ENCODE results near the gene CSRP1. TPM values are rescaled to one million over a fixed set of nuclear protein-coding genes. Genes with fewer than 3 reads are reported as not detected.
A peak's percentile ranks its signal among the peaks of the same experiment; 100 is the strongest.
"Not testable (repeated sequence)": the region's sequence is repeated elsewhere in the genome, so short reads cannot be mapped to it uniquely, and the experiment has no call there.

CSRP1 gene
- total RNA-seq, 2 experiments from 2014 or later = 77.1 to 77.8 TPM

DNA sequence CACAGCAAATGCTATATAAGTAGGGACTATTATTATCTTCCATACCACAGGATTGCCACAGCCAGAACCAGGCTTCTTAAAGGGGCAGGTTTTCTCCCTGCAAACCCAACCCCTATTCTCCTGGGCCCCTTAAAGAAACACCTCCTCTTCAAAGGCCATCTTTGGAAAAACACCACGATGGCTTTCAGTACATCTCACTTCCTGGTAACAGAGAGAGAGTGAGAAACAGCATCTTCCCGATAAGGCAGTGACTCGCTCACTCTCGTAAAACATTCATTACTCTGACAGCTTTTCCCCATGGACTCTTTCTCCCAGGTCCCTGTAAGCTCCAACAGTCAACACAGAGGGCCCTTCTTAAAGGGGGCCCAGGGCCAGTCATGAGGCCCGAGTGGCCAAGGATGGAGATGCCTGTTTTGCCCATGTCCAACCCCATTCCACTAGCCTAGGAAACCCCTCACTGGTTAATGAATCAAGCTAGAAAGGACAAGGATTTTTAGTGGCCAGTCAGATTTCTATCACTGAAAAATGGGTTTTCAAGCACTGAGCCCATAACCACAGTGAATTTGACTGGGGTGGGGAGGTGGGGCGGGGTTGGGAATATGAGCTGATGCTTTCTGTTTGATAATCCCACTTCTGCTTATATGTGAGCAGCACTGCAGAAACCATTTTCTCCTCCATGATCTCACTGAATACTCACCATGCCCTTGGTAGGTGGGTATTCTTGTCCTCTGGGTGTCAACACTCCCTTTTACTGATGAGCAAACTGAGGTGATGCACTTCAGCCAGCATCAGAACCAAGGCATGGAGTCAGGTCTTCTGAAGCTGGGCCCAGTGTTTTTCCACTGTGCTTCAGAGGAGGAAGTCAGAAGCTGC lies 28.4 kb upstream of the CSRP1 start:
- H3K9me3 Mint-ChIP-seq = no peaks in the 10 kb centered on the region
- peaks cover 5% of the 10 kb centered on the region for H3K36me3 Mint-ChIP-seq (ENCODE audit: low read depth)
- H3K4me3 Mint-ChIP-seq = no peak overlapping the region
- H3K27ac Mint-ChIP-seq = no peak overlapping the region
- DNase-seq = no peak
- CTCF ChIA-PET = interaction anchor here (1.3 to 1.7 kb wide), 3 partner anchors 22 to 464 kb away, joined by 4 to 6 read pairs (median 4); no protein-coding TSS in a partner anchor
- peaks cover 17% of the 10 kb centered on the region for H3K4me1 Mint-ChIP-seq
- POLR2A ChIA-PET = interaction anchor here (0.9 kb wide), 1 partner anchor 13 kb away, joined by 3 read pairs; no protein-coding TSS in a partner anchor
- peaks cover 39% of the 10 kb centered on the region for H3K27me3 Mint-ChIP-seq

DNA sequence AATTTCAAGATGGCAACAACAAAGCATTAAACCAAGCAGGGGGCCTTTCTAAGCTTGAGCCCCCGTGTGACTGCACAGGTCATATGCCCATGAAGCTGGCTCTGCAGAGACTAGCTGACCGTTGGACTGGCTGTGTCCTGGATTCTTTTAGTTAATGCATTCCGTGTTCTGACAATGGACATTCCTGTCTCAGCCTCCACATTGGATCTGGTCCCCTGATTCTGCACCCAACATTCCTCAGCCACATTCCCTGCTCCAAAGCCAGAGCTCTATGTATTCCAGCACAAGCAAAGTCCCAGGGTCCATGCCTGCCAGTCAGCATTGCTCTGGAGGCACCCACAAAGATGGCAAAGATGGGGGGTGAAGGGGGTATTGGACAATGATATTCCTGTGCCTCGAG lies 26.9 kb upstream of the CSRP1 start:
- DNase-seq = no peak
- H3K4me3 Mint-ChIP-seq = no peak overlapping the region
- no peak overlapping the region for H3K27ac Mint-ChIP-seq
- CTCF ChIA-PET = interaction anchor here (0.8 to 1.7 kb wide), 4 partner anchors 15 to 465 kb away, joined by 3 to 4 read pairs (median 4); no protein-coding TSS in a partner anchor
- peaks cover 30% of the 10 kb centered on the region for H3K27me3 Mint-ChIP-seq
- H3K36me3 Mint-ChIP-seq (ENCODE audit: low read depth) = peaks cover 5% of the 10 kb centered on the region
- POLR2A ChIA-PET = interaction anchor here (0.8 kb wide), 1 partner anchor 27 kb away, joined by 3 read pairs; the partner anchor contains the start of gene CSRP1
- H3K9me3 Mint-ChIP-seq = no peaks in the 10 kb centered on the region
- H3K4me1 Mint-ChIP-seq = peaks cover 10% of the 10 kb centered on the region

DNA sequence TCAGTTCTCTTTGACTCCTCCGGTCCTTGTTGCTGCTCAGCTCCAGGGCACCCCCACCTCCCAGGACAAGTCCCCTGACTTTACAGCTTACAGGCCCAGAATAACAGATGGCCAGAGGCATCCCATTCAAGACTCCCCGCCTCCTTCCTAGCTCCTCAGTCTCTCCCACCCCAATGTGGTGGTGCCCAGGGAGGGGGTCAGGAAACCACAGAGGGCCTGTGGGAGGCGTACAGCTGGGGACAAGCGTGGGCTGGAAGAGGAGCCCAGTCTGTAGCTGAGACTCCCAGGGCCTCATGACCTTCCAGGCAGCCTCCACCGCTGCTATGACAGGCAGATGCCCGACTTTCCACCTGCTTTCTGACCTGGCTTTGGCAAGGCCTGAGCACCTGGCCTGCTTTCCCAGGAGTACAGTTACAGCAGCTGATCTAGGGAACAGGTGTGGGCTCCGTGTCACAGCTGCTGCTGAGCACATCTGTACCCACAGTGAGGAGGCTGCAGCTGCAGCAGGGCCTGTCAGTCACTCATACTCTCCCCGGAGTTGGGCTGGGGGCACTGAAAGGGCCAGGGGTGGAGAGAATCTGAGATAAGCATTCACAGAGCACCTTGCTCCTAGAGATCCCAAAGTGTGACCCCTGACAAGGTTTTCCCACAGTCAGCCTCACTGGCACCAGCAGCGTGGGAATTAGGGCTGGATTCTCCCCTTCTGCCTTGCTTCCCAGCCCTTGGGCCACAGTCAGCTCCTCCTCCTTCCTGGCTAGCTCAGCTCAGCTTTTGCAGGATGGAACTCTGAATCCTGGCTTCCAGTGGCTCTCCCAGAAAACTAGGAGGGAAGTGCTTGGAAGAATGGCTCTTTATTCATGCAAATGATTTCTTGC lies 24.9 kb upstream of the CSRP1 start:
- H3K4me3 Mint-ChIP-seq = no peak overlapping the region
- DNase-seq = no peak
- CTCF ChIA-PET = interaction anchor here (0.7 to 2.1 kb wide), 4 partner anchors 22 to 262 kb away, joined by 3 to 10 read pairs (median 3); no protein-coding TSS in a partner anchor
- H3K27me3 Mint-ChIP-seq = peaks cover 11% of the 10 kb centered on the region
- POLR2A ChIA-PET = no interaction called here
- H3K36me3 Mint-ChIP-seq (ENCODE audit: low read depth) = peaks cover 5% of the 10 kb centered on the region
- peaks cover 3% of the 10 kb centered on the region for H3K4me1 Mint-ChIP-seq
- H3K27ac Mint-ChIP-seq = no peak overlapping the region
- H3K9me3 Mint-ChIP-seq = no peaks in the 10 kb centered on the region

DNA sequence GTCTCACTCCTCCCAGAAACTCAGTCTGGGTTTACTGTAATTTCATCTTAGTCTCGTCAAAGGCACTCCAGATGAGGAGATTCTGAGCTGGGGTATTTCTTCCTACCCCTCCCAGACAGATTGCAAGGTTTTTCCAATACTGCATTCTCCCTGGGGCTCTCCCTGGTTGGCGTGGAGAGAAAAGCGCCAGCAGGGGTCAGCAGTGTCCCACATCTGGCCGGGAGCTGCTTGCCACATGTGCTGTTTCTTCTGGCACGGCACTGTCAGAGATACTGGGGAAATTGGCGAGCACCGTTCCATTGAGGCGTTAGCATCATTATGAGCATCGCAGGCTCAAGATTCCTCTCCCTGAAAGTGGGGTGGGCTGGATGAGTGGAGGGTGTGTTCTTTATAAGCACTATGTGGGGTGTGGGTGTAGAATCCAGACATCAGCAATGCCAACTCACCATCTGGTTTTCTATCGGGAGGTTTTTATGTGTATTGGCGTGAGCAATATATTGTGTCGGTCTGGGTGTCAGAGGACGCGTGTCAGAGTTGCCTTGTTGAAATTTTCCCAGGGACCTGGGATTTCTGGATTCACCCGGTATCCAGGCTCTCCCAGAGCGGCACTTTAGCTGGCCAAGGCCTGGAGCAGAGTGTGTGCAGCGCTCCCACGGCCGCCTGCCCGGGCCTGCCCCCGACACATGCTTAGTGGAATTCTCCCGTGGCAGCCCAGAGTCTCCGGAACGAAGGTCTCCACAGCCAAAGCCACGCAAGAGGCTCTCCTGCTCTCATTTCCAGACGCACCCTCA lies 24.0 kb upstream of the CSRP1 start:
- H3K27me3 Mint-ChIP-seq = peaks cover 4% of the 10 kb centered on the region
- H3K4me1 Mint-ChIP-seq = peaks cover 3% of the 10 kb centered on the region
- peaks cover 5% of the 10 kb centered on the region for H3K36me3 Mint-ChIP-seq (ENCODE audit: low read depth)
- no peaks in the 10 kb centered on the region for H3K9me3 Mint-ChIP-seq
- peak; percentile 37 for DNase-seq
- POLR2A ChIA-PET = no interaction called here
- no peak overlapping the region for H3K4me3 Mint-ChIP-seq
- CTCF ChIA-PET = interaction anchor here (0.6 to 4.1 kb wide), 8 partner anchors 15 to 262 kb away, joined by 3 to 18 read pairs (median 3); no protein-coding TSS in a partner anchor
- H3K27ac Mint-ChIP-seq = no peak overlapping the region

DNA sequence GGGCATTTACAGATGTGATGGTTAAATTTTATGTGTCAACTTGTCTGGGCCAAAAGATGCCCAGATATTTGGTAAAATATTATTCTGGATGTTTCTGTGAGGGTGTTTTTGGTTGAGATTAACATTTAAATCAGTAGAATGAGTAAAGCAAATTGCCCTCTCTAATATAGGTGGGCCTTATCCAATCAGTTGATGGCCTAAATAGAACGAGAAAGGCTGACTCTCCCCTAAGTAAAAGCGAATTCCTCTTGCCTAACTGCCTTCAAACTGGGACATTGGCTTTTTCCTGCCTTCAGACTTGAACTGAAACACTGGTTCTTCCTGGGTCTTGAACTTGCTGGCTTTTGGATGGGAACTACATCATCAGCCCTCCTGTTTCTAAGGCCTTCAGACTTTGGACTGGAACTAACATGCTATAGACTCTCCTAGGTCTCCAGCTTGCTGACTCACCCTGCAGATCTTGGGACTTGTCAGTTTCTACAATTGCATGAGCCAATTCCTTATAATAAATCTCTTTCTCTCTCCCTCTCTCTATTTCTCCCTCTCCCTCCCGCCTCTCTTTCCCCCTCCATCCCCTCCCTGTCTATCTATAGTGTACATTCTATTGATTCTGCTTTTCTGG lies 21.8 kb upstream of the CSRP1 start:
- Mint-ChIP-seq H3K36me3 (ENCODE audit: low read depth) (peaks cover 13% of the 10 kb centered on the region), H3K9me3 (no peaks in the 10 kb centered on the region), H3K4me3 (no peak overlapping the region), H3K4me1 (peaks cover 5% of the 10 kb centered on the region), H3K27me3 (no peaks in the 10 kb centered on the region), H3K27ac (no peak overlapping the region)
- POLR2A ChIA-PET = no interaction called here
- CTCF ChIA-PET = interaction anchor here (4.1 kb wide), 1 partner anchor 16 kb away, joined by 18 read pairs; no protein-coding TSS in a partner anchor
- no peak for DNase-seq

DNA sequence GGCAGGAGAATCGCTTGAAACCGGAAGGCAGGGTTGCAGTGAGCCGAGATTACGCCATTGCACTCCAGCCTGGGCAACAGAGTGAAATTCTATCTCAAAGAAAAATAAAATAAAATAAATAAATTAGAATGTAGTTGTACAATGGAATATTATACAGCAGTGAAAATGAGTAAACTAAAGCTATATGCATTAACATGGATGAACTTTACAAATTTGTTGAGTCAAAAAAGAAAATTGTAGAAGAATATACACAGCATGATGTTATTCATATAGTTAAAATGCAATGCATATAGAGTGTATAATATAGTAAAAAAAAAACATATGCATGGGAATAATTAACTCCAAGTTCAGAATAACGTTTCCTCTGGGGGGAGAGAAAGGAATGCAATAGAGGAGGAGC lies 21.0 kb upstream of the CSRP1 start:
- no peak overlapping the region for H3K27ac Mint-ChIP-seq
- no peak for DNase-seq
- H3K27me3 Mint-ChIP-seq = no peaks in the 10 kb centered on the region
- H3K36me3 Mint-ChIP-seq (ENCODE audit: low read depth) = peaks cover 13% of the 10 kb centered on the region
- no peaks in the 10 kb centered on the region for H3K9me3 Mint-ChIP-seq
- peaks cover 5% of the 10 kb centered on the region for H3K4me1 Mint-ChIP-seq
- ChIA-PET CTCF (interaction anchor here (0.7 to 4.1 kb wide), 3 partner anchors 12 to 178 kb away, joined by 3 to 18 read pairs (median 3); no protein-coding TSS in a partner anchor), POLR2A (no interaction called here)
- H3K4me3 Mint-ChIP-seq = no peak overlapping the region

DNA sequence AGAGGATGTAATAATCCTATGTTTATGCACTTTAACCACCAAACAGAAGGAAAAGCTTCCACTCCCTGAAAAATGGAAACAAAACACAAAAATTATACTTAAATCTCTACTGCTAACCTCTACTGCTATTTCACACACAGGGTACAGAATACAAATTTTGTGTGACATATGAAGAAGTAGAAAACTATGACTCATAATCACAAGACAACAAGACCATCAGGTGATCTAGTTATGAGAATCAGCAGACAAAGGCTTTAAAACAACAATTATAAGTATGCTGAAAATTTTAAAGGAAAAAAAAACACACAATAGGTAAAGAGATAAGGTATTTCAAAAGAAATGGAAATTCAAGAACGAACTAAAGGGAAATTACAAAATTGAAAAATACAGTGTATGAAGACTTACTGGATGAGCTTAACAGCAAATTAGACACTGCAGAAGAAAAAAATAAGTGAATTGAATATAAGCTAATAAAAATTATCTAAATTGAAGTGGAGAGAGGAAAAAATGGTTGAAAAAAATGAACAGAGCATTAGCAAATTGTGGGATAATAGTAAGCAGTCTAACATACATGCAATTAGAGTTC lies 18.4 kb upstream of the CSRP1 start:
- ChIA-PET POLR2A (no interaction called here), CTCF (interaction anchor here (0.9 to 6.0 kb wide), 2 partner anchors 9 to 13 kb away, joined by 3 to 42 read pairs; no protein-coding TSS in a partner anchor)
- H3K9me3 Mint-ChIP-seq = no peaks in the 10 kb centered on the region
- peaks cover 17% of the 10 kb centered on the region for H3K36me3 Mint-ChIP-seq (ENCODE audit: low read depth)
- peaks cover 5% of the 10 kb centered on the region for H3K4me1 Mint-ChIP-seq
- no peak overlapping the region for H3K4me3 Mint-ChIP-seq
- no peak for DNase-seq
- H3K27me3 Mint-ChIP-seq = no peaks in the 10 kb centered on the region
- H3K27ac Mint-ChIP-seq = no peak overlapping the region

DNA sequence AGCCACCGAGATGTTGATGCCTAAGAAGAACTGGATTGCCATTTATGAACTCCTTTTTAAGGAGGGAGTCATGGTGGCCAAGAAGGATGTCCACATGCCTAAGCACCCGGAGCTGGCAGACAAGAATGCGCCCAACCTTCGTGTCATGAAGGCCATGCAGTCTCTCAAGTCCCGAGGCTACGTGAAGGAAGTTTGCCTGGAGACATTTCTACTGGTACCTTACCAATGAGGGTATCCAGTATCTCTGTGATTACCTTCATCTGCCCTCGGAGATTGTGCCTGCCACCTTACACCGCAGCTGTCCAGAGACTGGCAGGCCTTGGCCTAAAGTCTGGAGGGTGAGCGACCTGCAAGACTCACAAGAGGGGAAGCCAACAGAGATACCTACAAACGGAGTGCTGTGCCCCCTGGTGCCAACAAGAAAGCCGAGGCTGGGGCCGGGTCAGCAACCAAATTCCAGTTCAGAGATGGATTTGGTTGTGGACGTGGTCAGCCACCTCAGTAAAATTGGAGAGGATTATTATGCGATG lies 13.2 kb upstream of the CSRP1 start:
- H3K27me3 Mint-ChIP-seq, POLR2A ChIA-PET, H3K9me3 Mint-ChIP-seq, H3K27ac Mint-ChIP-seq, H3K4me3 Mint-ChIP-seq, DNase-seq: not testable (repeated sequence)
- H3K4me1 Mint-ChIP-seq = peaks cover 10% of the 10 kb centered on the region
- CTCF ChIA-PET = interaction anchor here (1.7 to 6.0 kb wide), 2 partner anchors 8 to 73 kb away, joined by 3 to 42 read pairs; no protein-coding TSS in a partner anchor
- H3K36me3 Mint-ChIP-seq (ENCODE audit: low read depth) = peaks cover 13% of the 10 kb centered on the region

DNA sequence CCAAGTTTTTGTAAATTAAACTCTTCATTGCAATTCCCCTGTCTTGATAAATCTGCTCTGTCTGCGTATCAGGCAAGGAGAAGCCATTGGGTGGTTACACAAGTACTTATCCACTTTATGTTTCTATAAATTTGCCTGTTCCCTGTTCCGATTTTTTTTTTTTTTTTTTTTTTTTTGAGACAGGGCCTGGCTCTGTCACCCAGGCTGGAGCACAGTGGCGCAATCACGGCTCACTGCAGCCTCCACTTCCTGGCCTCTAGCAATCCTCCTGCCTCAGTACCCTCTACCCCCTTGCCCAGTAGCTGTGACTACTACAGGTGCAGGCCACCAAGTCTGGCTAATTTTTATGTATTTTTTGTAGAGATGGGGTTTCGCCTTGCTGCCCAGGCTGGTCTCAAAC lies 11.1 kb upstream of the CSRP1 start:
- CTCF ChIA-PET = interaction anchor here (0.6 to 11.2 kb wide), 5 partner anchors 16 to 294 kb away, joined by 3 to 350 read pairs (median 3); no protein-coding TSS in a partner anchor
- Mint-ChIP-seq H3K36me3 (ENCODE audit: low read depth) (peaks cover 9% of the 10 kb centered on the region), H3K9me3 (no peaks in the 10 kb centered on the region), H3K4me3 (no peak overlapping the region), H3K27me3 (no peaks in the 10 kb centered on the region), H3K27ac (no peak overlapping the region), H3K4me1 (peaks cover 9% of the 10 kb centered on the region)
- POLR2A ChIA-PET = no interaction called here
- no peak for DNase-seq

DNA sequence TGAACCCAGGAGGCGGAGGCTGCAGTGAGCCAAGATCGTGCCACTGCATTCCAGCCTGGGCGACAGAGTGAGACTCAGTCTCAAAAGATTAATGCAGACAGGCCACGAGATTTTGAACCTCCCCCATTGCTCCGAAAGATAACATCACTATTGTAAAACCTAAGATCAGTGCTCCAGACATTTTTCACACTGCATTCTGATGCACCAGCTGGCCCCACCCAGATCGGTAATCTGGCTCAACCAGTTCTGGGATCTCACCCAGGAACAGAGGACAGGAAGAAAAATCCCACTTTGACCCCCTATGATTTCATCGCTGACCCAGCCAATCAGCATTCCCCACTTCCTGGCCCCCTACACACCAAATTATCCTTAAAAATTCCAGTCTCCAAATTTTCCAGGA lies 10.7 kb upstream of the CSRP1 start:
- no peaks in the 10 kb centered on the region for H3K9me3 Mint-ChIP-seq
- CTCF ChIA-PET = interaction anchor here (0.7 to 11.2 kb wide), 4 partner anchors 33 to 295 kb away, joined by 3 to 350 read pairs (median 72); no protein-coding TSS in a partner anchor
- H3K4me3 Mint-ChIP-seq = no peak overlapping the region
- POLR2A ChIA-PET = no interaction called here
- no peak overlapping the region for H3K27ac Mint-ChIP-seq
- no peak for DNase-seq
- H3K36me3 Mint-ChIP-seq (ENCODE audit: low read depth) = peaks cover 8% of the 10 kb centered on the region
- H3K27me3 Mint-ChIP-seq = no peaks in the 10 kb centered on the region
- peaks cover 12% of the 10 kb centered on the region for H3K4me1 Mint-ChIP-seq

DNA sequence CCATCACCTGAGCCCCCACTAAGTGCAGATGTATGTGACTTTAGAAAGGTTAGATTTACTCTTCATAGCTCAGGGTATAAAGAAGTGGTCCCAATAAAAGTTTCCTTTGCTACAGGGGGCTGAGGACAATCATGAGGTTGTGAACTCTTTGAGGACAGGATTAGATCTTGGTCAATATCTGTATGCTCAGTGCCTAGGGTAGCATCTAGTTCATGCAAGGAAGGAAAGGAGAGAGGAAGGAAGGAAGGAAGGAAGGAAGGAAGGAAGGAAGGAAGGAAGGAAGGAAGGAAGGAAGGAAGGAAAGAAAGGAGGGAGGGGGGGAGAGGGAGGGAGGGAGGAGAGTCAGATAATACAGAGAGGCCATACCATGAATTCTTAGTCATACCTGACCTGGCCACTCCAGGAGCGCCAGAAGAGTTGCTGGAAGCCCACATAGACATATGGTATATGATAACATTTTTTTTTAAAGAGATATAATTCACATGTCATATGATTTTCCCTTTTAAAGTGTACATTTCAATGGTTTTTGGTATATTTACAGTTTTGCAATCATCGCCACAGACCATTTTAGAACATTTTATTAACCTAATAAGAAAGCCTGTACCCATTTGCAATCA lies 9.7 kb upstream of the CSRP1 start:
- no peaks in the 10 kb centered on the region for H3K9me3 Mint-ChIP-seq
- peaks cover 14% of the 10 kb centered on the region for H3K4me1 Mint-ChIP-seq
- no peak overlapping the region for H3K4me3 Mint-ChIP-seq
- H3K27me3 Mint-ChIP-seq = no peaks in the 10 kb centered on the region
- no peaks in the 10 kb centered on the region for H3K36me3 Mint-ChIP-seq (ENCODE audit: low read depth)
- H3K27ac Mint-ChIP-seq = no peak overlapping the region
- CTCF ChIA-PET = interaction anchor here (1.2 to 11.2 kb wide), 6 partner anchors 9 to 81 kb away, joined by 3 to 350 read pairs (median 6); no protein-coding TSS in a partner anchor
- POLR2A ChIA-PET = interaction anchor here (1.4 to 1.7 kb wide), 2 partner anchors 10 to 35 kb away, joined by 6 to 9 read pairs; partner anchors contain the start of gene CSRP1
- DNase-seq = no peak

All from activated CD4-positive, alpha-beta memory T cell treated with anti-CD3 and anti-CD28 coated beads, Interleukin-2, amount 10 ng/mL, durations not matched to agents 7 days and 5 days (primary cell).